ENCODE measurements around the gene FBXW2.

FBXW2 gene

GRCh38 chr9:120711354-120711753, 81.9 kb downstream of the FBXW2 start:
- DNase-seq: peak in 1 of 2 experiments; percentile 23
- TF ChIP-seq GATA1 (IDR thresholded peaks at IDR 0.05; ENCODE audit: low read depth, low read length) (no peak), POLR2A (IDR thresholded peaks at IDR 0.05; ENCODE audit: low read length) (no peak)

- TF ChIP-seq POLR2A (IDR thresholded peaks at IDR 0.05; ENCODE audit: low read length) (peak; percentile 60), GATA1 (IDR thresholded peaks at IDR 0.05; ENCODE audit: low read depth, low read length) (no peak)
- peak; percentile 60 to 68 for DNase-seq
Observed at GRCh38 chr9:120710110-120710981, 82.9 kb downstream of the FBXW2 start.

DNA sequence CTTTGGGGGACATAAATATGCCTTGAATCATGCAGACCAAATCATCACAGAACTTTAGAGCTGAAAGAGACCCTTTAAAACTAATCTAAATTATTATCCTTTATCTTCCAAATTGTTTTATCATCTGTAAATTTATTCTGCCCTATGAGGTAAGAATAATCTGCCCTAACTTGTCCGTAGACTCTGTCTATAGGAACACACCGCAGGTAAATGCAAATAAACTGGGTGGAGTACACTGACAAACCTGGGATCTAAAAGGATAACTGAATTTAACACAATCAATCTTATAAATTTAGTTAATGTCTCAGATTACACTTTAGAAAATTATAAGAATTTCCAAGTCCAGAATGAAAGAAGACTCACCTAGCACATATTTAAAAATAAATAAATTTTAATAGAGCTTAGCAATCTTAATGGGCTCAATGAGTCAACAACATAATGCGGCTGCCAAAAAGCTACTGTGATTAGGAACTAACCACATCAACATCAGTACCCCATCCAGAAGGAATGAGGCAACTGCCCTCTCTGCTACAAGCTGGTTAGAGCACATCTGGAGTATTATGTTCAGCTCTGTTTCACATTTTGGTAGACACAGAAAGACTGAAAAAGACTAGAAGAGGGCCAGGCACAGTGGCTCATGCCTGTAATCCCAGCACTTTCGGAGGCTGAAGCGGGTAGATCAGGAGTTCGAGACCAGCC, 84.5 kb downstream of the FBXW2 start:
- no peak for DNase-seq
- no peak for TF ChIP-seq GATA1 (IDR thresholded peaks at IDR 0.05; ENCODE audit: low read depth, low read length)
- no peak for TF ChIP-seq POLR2A (IDR thresholded peaks at IDR 0.05; ENCODE audit: low read length)

DNA sequence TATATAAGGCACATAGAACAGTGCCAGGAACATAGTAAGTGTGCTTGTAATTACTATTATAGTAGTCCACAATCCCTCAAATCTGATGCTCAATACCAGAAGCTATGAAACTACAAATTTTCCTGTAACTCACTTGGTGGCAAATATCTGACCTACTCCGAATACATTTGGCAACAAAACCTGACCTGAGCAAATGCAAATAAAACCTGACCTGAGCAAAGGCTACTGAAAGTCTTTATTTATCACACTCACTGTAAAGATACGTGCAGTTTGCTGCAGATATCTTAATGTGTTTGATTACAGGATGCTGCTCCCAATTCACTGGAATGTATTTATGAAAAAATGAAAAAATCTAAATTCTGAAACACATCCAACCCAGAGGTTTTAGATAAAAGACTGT, 86.0 kb downstream of the FBXW2 start:
- TF ChIP-seq GATA1 (IDR thresholded peaks at IDR 0.05; ENCODE audit: low read depth, low read length): no peak
- no peak for TF ChIP-seq POLR2A (IDR thresholded peaks at IDR 0.05; ENCODE audit: low read length)
- DNase-seq: no peak

Measured in erythroblast (primary cell).